HG02571 (cell line): Measurements from ENCODE around the gene ADD1.
"Not testable (repeated sequence)": the region's sequence is repeated elsewhere in the genome, so short reads cannot be mapped to it uniquely, and the experiment has no call there.

Source experiments
- ATAC-seq: cut with Tn5 transposase; IDR thresholded peaks from one replicate; pipeline ENCODE4 v1.9.1; 2021; ENCODE audit warnings: mild to moderate bottlenecking, moderate library complexity; ENCODE audit not compliant: unreplicated experiment

The ADD1 gene

DNA sequence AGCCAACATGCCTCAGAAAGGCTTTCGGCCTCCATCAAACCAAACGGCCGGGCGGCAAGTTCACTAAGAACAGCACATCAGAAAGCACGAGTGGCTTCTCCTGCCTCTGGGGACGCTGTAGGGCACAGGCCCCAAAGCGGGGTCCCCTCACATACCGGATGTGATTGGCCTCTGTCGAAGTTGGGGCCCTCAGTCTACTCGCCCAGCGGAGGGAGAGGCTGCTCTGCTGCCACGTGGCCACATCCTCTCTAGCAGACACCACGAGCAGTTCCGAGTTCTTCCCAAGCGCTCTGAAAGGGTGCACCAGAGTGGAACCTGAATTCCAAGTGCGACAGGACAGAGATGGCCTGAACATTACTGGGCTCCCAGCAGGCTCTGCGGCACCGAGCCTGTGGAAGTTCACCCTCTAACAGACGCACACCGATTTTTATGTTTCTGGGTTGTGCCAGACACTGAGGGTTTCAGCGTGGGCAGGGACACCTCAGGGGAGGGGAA, 98.4 kb downstream of the ADD1 start:
- ATAC-seq, result no peak

GRCh38 chr4:2942532-2943363, 99.1 kb downstream of the ADD1 start:
- ATAC-seq, result no peak

DNA sequence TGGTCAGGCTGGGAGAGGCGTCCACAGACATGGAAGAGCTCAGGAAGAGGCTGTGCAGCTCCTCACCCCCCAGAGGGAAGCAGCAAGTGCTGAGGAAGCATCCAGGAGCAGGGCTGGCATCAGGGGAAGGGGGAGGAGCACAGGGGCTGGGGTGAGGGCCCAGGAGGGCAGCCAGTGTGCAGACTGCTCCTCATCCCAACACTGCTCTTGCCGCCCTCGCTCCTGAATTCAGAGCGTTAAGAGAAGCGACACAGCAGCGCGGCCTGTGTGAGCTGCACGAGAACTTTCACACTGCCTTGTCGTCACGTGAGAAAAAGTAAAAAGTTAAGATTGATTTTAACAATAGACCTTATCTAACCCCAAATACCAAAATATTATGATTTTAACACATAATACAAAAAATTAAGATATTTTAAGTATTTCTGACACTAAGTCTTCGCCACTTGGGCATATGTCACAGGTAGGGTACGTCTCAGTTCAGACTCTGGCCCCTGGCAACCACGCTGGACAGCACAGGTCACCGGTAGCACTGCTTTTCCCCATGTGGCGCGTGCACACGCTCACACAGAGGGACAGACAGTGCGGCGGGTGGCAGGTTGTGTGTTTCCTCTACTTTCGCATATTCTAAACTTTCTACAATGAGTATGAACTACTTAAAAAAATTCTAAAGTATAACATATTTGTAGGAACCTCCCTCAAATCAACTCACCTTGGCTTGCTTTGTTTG, 99.9 kb downstream of the ADD1 start:
- no peak for ATAC-seq

DNA sequence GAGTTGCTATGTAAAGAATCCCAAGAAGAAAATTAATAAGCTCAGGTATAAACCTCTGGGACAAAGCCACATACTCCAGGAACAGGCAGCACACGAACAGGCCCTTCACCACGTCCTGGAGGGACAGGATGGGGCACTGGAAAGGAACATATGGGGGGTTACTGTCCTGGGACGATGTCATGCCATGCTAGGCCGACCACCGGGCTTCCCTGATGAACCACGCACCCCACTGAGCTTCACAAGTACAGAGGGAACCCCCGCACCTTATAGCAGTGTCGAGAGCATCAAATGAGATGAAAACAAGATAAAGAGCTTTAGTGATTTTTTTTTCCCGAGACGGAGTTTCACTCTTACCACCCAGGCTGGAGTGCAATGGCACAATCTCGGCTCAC, 100.4 kb downstream of the ADD1 start:
- no peak for ATAC-seq

DNA sequence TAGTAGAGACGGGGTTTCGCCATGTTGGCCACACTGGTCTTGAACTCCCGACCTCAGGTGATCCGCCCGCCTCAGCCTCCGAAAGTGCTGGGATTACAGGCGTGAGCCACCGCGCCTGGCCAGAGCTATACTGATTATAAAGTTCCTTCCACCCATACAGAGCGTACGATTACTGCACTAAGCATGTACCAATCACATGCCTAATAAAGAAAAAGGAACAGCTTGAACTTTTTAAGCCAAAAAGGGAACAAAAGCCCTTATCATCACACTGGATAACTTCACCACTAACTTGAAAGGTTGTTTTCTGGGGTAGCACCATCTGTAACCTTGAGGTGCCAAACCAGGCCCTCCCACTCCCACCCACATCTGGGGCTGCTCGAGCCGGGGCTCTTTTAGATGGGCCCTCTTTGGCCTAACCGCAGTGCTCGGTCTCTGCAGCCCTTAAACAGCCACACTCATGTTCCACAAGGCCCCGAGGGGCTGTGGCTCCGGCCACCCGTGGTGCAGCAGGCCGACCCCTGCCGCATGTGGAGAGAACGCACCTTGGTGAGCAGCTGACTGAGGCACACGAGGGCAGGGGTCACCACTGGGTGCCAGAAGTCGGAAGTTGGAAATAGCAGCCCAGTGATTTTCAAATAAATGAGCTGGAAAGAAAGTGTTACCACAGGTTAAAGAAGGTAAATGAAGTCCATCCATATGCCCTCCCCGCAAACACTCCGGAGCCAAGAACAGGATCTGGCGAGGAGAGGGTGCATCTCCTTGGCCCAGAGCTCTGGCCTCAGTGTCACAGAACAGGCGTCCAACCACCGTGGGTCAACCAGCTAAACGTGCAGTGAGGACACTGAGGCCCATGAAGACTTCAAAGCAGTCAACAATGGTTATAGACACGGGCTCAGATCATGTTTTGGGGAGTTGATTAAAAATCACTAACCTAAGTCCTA, 101.2 kb downstream of the ADD1 start:
- ATAC-seq, result no peak

DNA sequence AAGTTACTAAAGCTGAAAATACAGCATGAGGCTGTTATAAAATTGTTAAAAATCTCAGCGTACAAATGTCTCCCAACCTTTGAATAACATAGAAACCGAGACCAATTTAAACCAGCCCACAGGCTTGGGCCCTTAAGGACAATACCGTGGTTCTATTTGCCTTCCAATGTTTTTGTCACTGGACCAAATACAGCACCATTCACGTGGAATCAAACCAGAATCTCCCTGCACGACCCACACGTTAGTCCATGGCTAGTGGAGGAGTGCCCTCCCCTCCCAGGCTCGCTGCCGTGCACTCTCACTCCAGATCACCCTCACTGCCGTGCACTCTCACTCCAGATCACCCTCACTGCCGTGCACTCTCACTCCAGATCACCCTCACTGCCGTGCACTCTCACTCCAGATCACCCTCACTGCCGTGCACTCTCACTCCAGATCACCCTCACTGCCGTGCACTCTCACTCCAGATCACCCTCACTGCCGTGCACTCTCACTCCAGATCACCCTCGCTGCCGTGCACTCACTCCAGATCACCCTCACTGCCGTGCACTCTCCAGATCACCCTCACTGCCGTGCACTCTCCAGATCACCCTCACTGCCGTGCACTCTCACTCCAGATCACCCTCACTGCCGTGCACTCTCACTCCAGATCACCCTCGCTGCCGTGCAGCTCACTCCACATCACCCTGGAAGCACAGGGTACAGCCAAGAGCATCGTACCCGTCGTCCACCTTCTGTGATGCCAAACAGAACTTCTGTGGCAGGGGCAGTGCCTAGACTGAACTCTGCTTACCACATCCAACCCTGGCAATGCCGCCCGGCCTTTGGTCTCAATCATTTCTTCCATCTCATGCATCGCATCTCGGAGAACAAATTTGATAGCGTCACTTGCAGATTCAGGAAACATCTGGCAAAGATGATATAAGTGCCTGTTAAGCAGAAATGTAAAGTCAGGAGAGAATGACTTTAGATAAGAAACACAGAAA, 102.3 kb downstream of the ADD1 start:
- not testable (repeated sequence) for ATAC-seq

- no peak for ATAC-seq
Observed at GRCh38 chr4:2946812-2947600, 103.4 kb downstream of the ADD1 start.

- ATAC-seq, result no peak
Observed at GRCh38 chr4:2947926-2948325, 104.3 kb downstream of the ADD1 start.

GRCh38 chr4:2948895-2949781, 105.5 kb downstream of the ADD1 start:
- ATAC-seq, result no peak

DNA sequence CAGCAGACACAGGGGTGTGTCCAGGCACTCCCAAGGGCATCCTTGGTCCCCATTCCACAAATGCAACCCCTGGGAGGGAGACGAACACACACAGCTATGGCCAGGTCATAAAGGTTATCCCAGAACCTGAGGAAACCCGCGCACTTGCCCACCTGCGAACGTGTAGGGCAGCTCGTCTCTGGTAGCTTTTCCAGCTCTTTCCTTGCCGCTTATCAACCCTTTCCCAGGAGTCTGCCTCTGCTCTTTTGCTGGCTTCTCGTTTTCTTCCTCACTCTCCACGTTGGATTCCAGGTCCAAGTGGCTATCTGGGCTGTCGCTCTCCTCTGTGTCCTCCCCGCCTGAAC, 106.1 kb downstream of the ADD1 start:
- ATAC-seq, result no peak

DNA sequence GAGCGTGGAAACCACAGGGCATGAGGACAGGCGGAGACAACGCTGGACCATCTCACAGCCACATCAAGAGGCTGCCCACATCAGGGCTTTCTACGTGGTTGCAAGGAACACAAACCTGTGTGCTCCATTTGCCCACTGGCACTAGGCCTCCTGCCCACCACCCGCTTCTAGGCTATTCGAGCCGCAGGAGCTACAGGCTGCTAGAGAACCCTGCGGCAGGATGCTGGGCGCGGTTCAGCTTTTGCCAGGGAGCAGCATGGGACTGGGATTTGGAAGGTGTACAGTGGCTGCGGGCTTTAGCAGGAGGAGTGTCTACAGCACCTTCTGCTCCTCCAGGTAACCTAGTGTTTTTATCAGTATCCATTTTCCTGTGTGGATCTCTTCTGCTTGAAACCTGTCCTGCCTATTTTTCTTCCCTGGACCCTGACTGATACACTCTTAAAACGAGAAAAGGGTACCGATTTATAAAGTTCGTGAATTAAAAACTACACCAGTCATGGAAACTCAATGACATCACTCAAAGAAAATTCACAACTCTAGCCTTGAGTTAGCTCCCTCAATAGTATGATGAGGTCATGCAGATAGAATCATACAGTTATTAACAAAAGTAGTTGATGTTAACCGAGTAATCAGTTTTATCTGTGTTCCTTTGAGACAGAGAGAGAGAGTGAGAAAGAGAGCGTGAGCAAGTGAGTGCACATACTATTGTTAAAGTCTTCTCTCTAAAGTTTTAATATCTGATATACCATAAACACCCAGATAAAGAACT, 106.8 kb downstream of the ADD1 start:
- ATAC-seq, result no peak

- no peak for ATAC-seq
Observed at GRCh38 chr4:2953496-2953895, 109.9 kb downstream of the ADD1 start.

DNA sequence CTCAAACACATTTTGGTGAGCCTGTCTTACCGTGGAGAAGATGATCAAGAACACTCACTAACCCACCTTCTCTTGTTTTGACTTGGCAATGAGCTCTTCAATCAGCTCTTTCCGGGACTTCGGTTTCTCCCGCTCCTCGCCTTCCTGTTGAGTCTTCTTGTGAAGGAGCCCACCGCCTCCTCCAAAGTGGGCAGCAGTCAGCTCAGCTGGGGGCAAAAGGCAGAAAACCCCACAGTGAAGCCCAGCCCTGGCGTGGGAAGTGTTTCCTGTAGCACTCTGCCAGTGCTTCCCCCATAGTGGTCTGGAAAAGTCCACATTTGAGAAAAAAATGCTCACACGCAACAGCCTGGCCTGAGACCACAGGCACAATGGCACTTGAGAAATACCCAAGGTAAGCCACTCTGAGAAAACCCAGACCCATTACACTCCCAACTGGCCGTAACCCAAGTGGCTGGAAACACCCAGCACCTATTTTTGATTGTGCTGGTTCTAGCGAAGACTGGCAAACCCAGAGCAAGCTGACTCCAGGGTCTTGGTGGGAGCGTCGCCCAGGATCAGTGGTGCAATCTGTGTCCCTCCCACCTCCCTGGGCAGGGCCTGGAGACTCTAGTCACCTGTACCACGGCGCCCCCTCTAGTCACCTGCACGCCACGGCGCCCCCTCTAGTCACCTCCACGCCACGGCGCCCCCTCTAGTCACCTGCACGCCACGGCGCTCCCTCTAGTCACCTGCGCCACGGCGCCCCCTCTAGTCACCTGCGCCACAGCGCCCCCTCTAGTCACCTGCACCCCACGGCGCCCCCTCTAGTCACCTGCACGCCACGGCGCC, 110.9 kb downstream of the ADD1 start:
- ATAC-seq, result peak; percentile 62

GRCh38 chr4:2955186-2956044, 111.8 kb downstream of the ADD1 start:
- not testable (repeated sequence) for ATAC-seq

GRCh38 chr4:2958446-2958845, 114.8 kb downstream of the ADD1 start:
- no peak for ATAC-seq

DNA sequence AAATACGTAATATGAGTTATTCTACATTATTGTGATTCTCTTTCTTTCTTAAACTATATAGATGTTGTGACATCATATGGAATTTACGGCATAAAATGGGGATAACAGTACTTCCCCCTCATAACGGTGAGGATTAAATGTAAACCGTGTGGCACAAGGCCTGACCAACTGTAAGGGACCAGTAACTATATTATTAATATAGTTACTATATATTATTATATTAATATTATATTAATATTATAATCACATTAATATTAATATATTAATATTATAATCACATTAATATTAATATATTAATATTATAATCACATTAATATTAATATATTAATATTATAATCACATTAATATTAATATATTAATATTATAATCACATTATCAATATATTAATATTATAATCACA, 116.8 kb downstream of the ADD1 start:
- ATAC-seq, result not testable (repeated sequence)
